ENCODE results near the gene TMEM92.

Gene TMEM92

GRCh38 chr17:50329716-50330115, 55.5 kb downstream of the TMEM92 start:
- DNase-seq = no peak

- no peak for DNase-seq
Observed at GRCh38 chr17:50330151-50330775, 56.0 kb downstream of the TMEM92 start.
